SIG-M5 treated with dmso at 0.1 percent for 504 hours (cell line): Measurements from ENCODE around the gene PRMT7.
A peak's percentile ranks its signal among the peaks of the same experiment; 100 is the strongest.

Experiments
- DNase-seq: peaks from one replicate; lab custom pipeline; 2025; ENCODE audit not compliant: unreplicated experiment; lab: John Stamatoyannopoulos, UW

Gene PRMT7

GRCh38 chr16:68361485-68361884 is 50.7 kb downstream of the PRMT7 start:
- no peak for DNase-seq

GRCh38 chr16:68362262-68362913 is 51.6 kb downstream of the PRMT7 start:
- no peak for DNase-seq

GRCh38 chr16:68362947-68363657 is 52.3 kb downstream of the PRMT7 start:
- no peak for DNase-seq

- no peak for DNase-seq
Measured at GRCh38 chr16:68363658-68364521, 53.1 kb downstream of the PRMT7 start.

GRCh38 chr16:68364561-68364998 is 53.8 kb downstream of the PRMT7 start:
- no peak for DNase-seq

GRCh38 chr16:68365167-68365817 is 54.5 kb downstream of the PRMT7 start:
- no peak for DNase-seq

- DNase-seq, result no peak
Measured at GRCh38 chr16:68366062-68366461, 55.2 kb downstream of the PRMT7 start.

- peak; percentile 39 for DNase-seq
Measured at GRCh38 chr16:68367030-68367429, 56.2 kb downstream of the PRMT7 start.

GRCh38 chr16:68367440-68367839 is 56.6 kb downstream of the PRMT7 start:
- no peak for DNase-seq

- no peak for DNase-seq
Measured at GRCh38 chr16:68367891-68368290, 57.1 kb downstream of the PRMT7 start.

- DNase-seq, result no peak
Measured at GRCh38 chr16:68368301-68368888, 57.6 kb downstream of the PRMT7 start.

- no peak for DNase-seq
Measured at GRCh38 chr16:68369168-68369567, 58.3 kb downstream of the PRMT7 start.

- DNase-seq, result peak; percentile 82
Measured at GRCh38 chr16:68369697-68370580, 59.1 kb downstream of the PRMT7 start.

GRCh38 chr16:68370581-68371275 is 59.9 kb downstream of the PRMT7 start:
- no peak for DNase-seq

- DNase-seq, result no peak
Measured at GRCh38 chr16:68371276-68371651, 60.4 kb downstream of the PRMT7 start.

GRCh38 chr16:68371706-68372380 is 61.0 kb downstream of the PRMT7 start:
- no peak for DNase-seq

- no peak for DNase-seq
Measured at GRCh38 chr16:68372381-68372720, 61.5 kb downstream of the PRMT7 start.

GRCh38 chr16:68372806-68373205 is 62.0 kb downstream of the PRMT7 start:
- no peak for DNase-seq
